ENCODE measurements around the gene TMEM132A.
"Not testable (repeated sequence)": the region's sequence is repeated elsewhere in the genome, so short reads cannot be mapped to it uniquely, and the experiment has no call there.

The TMEM132A gene

DNA sequence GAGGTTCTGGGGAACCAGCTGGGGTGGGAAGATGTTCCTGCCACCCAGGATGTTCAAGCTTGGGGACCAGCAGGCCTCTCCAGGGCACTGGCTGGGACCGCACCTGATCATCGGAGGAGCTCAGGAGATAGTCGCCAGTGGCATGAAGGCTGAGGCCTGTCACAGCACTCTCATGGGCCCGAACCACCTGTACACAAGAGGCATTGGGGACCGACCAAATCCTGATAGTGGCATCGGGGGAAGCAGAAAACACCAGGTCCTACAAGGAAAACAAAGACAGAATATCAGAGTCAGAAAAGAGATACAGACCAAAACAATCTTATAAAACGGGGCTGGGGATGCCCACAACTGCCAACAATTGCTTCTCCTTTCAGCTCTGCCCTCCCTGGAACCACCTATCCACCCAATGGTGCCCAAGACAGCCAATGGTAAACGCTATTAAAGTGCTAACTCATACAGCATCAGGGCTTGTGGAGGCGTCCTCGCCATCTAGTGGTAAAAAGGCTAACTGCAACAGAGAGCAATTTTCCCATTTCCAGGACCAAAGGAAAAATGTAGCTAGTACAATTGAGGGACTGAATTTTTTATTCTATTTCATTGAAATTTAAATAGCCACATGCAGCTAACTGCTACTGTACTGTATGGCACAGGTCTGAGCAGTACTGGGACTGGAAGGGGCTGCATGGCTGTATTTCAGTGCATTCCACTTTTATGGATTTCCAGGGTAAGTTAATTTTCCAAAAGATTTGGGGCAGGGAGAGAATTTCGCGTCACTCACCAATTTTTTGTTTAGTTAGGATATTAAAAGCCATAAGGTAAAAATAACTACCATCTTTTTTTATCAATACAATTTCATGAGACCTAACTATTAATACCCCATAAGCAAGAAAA lies 25.0 kb upstream of the TMEM132A start:
- no peaks in the 10 kb centered on the region for H3K27me3 Mint-ChIP-seq
- H3K9me3 Mint-ChIP-seq (ENCODE audit: low read depth) = no peaks in the 10 kb centered on the region
- H3K4me3 Mint-ChIP-seq = no peak overlapping the region
- peaks cover 8% of the 10 kb centered on the region for H3K36me3 Mint-ChIP-seq
- H3K27ac Mint-ChIP-seq = peak overlapping the region; percentile 58
- H3K4me1 Mint-ChIP-seq (ENCODE audit: low read depth) = peaks cover 16% of the 10 kb centered on the region

DNA sequence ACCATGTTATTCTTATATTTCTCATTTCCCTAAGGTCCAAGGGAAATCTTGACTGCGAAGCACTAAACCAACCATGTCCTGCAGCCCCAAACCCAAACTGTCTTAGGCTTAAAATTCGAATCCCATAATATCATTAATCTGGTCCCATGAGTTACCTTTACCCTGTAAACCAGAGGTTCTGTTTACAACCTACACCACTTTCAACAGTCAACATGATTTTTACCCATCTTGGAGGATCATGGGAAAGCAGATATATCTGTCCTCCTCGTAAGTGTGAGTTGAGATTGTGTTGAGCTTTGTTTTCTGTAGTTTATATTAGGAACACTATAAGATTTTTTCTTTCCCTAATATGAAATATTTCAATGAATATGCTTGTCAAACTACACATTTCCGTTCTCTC lies 24.3 kb upstream of the TMEM132A start:
- no peak overlapping the region for H3K4me3 Mint-ChIP-seq
- no peak overlapping the region for H3K27ac Mint-ChIP-seq
- peaks cover 22% of the 10 kb centered on the region for H3K4me1 Mint-ChIP-seq (ENCODE audit: low read depth)
- no peaks in the 10 kb centered on the region for H3K27me3 Mint-ChIP-seq
- peaks cover 8% of the 10 kb centered on the region for H3K36me3 Mint-ChIP-seq
- H3K9me3 Mint-ChIP-seq (ENCODE audit: low read depth) = no peaks in the 10 kb centered on the region

DNA sequence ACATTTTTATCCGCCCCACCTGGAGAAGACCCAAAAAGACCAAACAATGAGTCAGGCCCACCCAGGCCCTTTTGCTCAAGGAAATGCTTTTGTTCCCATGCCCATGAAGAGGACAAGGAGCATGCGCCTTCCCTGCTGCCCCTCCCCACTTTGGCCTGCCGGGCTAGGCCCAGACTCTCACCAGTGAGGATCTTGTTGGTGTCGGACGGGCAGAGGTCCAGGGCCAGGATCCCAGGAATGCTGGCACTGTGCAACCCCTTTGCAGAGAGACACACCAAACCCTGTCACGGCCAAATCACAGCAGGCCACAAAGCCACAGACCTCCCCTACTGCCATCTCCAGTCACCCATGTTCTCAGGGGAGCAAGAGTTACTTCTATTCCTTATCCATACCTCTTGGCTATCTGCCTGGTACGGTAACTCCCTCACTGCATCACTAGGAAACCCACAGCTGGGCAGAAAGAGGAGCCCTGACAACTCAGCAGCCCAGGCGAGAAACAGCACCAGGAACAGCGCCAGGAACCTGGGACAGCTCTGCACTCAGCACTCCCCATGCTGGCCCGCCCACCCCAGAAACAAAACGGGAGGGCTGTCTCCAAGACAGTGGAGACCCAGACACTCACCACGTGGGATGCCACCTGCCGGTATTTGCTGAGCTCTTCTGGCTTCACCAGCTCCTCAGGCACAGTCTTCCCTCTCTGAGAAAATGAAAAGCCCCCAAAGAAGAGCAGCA lies 23.4 kb upstream of the TMEM132A start:
- Mint-ChIP-seq H3K4me1 (ENCODE audit: low read depth) (peaks cover 29% of the 10 kb centered on the region), H3K36me3 (peaks cover 14% of the 10 kb centered on the region), H3K27ac (no peak overlapping the region), H3K4me3 (no peak overlapping the region), H3K27me3 (no peaks in the 10 kb centered on the region), H3K9me3 (ENCODE audit: low read depth) (no peaks in the 10 kb centered on the region)

DNA sequence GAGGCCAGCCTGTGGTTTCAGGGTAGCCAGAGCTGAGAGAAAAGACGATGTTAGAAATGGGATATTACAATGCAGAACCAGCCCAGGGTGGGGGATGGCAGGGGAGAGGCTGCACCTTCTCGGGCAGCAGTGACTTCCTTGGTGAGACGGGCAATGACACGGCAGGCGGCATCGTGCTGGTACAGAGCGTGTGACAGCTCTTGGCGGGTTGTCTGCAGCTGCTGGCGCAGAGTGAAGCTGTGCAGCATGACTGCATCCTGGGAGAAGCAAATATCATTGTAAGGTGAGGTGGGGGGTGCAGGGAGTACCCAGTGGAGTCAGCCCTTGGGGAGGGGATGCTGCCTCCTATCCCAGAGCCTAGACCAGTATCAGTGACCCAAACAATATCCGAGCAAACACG lies 21.6 kb upstream of the TMEM132A start:
- Mint-ChIP-seq H3K4me3 (peak overlapping the region; percentile 35), H3K36me3 (peaks cover 14% of the 10 kb centered on the region), H3K4me1 (ENCODE audit: low read depth) (peaks cover 37% of the 10 kb centered on the region), H3K27ac (peak overlapping the region; percentile 77), H3K9me3 (ENCODE audit: low read depth) (no peaks in the 10 kb centered on the region), H3K27me3 (no peaks in the 10 kb centered on the region)

DNA sequence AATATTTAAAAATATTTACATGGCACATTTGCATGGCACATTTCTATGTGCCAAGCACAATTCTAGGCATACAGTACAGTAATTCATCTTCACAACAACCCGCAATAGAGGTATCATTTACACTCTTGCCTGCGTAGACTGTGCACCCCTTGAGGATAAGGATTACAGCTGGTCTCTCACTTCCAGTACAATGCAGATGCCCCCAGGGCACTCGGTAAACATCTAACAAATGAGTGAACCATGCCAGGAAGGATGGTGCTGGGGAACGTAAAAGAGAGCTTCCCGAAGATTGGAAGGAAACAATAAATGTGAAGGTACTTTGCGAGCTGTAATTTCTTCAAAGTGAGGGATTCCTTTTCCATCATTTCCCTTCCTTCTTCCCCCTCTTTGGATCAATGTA lies 19.2 kb upstream of the TMEM132A start:
- H3K27ac Mint-ChIP-seq = peak overlapping the region; percentile 94
- peak overlapping the region; percentile 91 for H3K4me3 Mint-ChIP-seq
- no peaks in the 10 kb centered on the region for H3K9me3 Mint-ChIP-seq (ENCODE audit: low read depth)
- H3K36me3 Mint-ChIP-seq = peaks cover 13% of the 10 kb centered on the region
- no peaks in the 10 kb centered on the region for H3K27me3 Mint-ChIP-seq
- H3K4me1 Mint-ChIP-seq (ENCODE audit: low read depth) = peaks cover 36% of the 10 kb centered on the region

DNA sequence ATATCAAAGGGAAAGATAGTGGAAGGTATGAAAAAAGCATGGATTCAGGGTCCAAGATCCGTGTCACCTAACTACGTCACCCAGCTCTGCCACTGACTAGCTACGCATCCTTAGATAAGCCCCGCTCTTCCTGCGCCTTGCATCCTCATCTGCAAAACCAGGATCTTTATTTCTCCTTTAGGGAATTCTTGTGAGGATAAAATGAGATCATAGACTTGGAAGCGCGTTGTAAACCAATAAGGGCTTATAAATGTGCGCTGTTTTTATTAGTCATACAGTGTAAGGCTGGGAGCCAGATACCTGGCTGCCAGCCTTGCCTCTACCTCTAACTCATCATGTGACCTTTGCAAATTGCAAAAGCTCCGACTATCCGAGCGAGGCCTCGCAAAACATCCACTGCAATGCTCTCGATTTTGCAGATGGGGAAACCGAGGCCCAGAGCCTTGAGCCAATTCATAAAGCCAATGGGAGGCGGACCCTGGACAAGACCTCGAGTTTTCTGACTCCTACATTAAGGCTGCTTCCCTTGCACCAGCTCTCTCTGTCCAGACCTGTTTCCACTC lies 18.6 kb upstream of the TMEM132A start:
- no peaks in the 10 kb centered on the region for H3K27me3 Mint-ChIP-seq
- peak overlapping the region; percentile 91 for H3K4me3 Mint-ChIP-seq
- peak overlapping the region; percentile 94 for H3K27ac Mint-ChIP-seq
- peaks cover 13% of the 10 kb centered on the region for H3K36me3 Mint-ChIP-seq
- H3K9me3 Mint-ChIP-seq (ENCODE audit: low read depth) = no peaks in the 10 kb centered on the region
- peaks cover 41% of the 10 kb centered on the region for H3K4me1 Mint-ChIP-seq (ENCODE audit: low read depth)

DNA sequence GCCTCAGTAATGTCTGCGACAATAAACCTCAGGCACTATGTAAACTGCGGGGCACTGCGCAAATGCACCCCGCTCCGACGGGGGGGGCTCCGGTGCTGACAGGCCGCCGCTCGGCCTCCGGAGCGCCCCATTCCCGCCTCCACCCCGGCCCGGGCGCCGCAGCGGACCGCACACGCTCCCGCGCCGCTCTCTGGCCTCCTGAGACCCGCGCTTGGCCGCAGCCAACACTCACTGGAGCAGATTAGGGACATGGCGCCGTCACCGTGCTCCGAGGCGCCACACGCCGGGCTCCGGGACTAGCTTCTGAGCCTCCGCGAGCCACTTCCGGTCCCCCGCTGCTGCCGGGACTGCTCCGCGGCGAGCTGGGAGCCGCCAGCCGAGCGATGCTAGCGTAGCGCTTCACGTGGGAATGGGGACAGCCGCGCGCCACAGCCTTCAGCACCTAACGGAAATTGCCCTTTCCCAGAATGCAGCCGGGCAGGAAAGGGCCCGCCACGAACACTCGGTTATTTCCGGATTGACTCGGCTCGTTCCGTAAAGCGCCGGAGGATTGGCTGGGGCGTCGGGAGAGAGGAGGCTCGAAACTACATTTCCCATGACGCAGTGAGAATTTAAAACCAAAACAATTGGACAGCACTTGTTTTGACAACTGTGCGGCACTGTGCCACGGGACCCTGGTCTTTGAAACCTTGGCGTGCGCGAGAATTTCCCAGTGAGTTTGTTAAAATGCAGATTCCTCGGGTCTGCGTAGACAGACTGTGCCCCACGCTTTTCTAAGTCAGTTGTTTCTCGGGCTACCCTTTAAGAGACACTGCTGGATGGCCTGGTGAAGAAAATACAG lies 17.9 kb upstream of the TMEM132A start, which contains the start of gene PRPF19:
TSS of gene PRPF19 (minus strand) at position 454 of the 841 bp plus-strand sequence. CDS start at position 251, 203 bp downstream.
- Mint-ChIP-seq H3K9me3 (ENCODE audit: low read depth) (no peaks in the 10 kb centered on the region), H3K36me3 (peaks cover 13% of the 10 kb centered on the region), H3K4me1 (ENCODE audit: low read depth) (peaks cover 49% of the 10 kb centered on the region), H3K27me3 (no peaks in the 10 kb centered on the region), H3K4me3 (peak within 1 kb of the TSS; percentile 91), H3K27ac (peak within 1 kb of the TSS; percentile 98)

DNA sequence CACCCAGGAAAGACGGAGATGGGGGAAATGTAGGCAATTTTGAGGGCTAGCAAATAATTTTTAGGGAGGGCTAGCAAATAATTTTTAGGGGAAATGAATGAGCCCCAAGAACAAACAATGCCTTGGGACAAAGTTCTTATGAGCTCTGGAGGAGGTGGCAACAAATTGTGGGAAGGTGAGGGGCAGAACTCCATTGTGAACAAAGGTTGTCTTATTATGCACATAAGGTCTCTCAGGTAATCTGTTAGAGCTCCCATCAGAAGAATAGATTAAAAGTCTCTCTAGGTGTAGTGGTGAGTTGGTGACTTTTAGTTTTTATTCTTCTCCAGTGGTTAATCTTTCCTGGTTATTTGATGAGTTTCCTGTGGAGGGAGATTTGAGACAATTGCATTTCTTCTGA lies 15.5 kb upstream of the TMEM132A start:
- Mint-ChIP-seq H3K27me3 (no peaks in the 10 kb centered on the region), H3K4me3 (no peak overlapping the region), H3K27ac (peak overlapping the region; percentile 16), H3K4me1 (ENCODE audit: low read depth) (peaks cover 64% of the 10 kb centered on the region), H3K36me3 (peaks cover 10% of the 10 kb centered on the region), H3K9me3 (ENCODE audit: low read depth) (no peaks in the 10 kb centered on the region)

DNA sequence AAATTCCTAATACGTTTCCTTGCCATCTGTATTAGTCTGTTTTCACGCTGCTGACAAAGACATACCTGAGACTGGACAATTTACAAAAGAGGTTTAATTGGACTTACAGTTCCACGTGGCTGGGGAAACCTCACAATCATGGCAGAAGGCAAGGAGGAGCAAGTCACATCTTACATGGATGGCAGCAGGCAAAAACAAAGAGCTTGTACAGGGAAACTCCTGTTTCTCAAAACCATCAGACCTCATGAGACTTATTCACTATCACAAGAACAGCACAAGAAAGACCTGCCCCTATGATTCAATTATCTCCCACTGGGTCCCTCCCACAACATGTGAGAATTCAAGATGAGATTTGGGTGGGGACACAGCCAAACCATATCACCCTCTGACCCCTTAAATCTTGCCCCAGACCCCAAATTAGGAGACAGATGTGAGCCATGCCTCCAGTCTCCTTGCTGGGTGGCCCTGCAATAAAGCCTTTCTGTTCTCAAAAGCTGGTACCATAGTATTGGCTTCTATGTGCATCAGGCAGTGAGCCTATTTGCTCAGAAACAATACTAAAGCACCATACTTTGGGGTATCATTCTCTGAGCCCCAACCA lies 14.5 kb upstream of the TMEM132A start:
- H3K27me3 Mint-ChIP-seq; H3K4me3 Mint-ChIP-seq; H3K9me3 Mint-ChIP-seq (ENCODE audit: low read depth); H3K36me3 Mint-ChIP-seq: not testable (repeated sequence)
- Mint-ChIP-seq H3K4me1 (ENCODE audit: low read depth) (peaks cover 55% of the 10 kb centered on the region), H3K27ac (peak overlapping the region; percentile 46)

DNA sequence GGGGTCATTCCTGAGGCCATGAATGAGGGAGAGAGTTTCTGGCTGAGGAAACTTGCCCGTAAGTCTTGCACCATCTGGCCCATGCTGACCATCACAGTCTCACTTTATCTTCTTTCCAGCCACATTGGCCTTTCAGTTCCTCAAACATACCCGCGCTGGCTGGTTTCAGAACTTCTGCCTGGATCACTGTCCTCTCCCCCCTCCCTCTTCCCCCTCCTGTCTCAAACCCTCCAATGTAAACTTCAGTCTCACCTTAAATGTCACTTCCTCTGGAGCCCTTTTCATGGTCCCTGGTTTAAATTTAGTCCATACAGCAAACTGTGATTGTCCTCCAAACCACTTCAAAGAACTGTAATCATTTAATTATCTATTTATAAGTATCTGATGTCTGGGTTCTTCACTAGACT lies 14.0 kb upstream of the TMEM132A start:
- no peak overlapping the region for H3K4me3 Mint-ChIP-seq
- H3K9me3 Mint-ChIP-seq (ENCODE audit: low read depth) = no peaks in the 10 kb centered on the region
- peaks cover 56% of the 10 kb centered on the region for H3K4me1 Mint-ChIP-seq (ENCODE audit: low read depth)
- no peak overlapping the region for H3K27ac Mint-ChIP-seq
- no peaks in the 10 kb centered on the region for H3K27me3 Mint-ChIP-seq
- H3K36me3 Mint-ChIP-seq = peaks cover 5% of the 10 kb centered on the region

DNA sequence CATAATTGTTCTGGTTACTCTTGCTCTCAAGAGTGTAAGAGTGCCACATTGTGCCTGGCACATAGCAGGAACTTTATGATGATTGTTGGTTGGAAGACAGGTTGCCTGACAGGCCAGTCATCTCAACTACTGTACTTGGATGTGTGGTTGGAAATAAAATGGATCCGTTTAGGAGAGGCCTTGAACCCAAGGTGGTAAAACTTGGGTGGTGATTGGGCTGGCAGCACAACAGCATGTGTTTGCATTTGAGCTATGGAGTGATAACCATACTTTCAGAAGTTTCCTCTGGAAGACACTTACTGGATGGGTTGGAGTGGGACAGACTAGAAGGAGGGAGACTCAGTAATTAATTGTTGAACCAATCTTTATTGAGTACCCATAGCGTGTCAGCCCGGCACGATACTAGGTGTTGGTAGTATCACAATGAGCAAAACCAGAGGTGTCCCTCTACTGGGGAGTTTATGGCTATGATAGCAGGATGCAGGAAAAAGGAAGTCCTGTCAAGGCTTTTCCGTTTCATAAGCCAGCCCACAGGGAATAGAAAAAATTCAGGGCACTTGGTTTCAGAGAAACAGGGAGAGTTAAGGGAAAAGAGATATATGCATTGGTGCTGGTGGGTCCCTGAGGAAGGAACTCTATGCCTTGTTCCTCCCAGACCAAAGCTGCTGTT lies 13.4 kb upstream of the TMEM132A start:
- H3K27me3 Mint-ChIP-seq = no peaks in the 10 kb centered on the region
- no peak overlapping the region for H3K4me3 Mint-ChIP-seq
- H3K27ac Mint-ChIP-seq = no peak overlapping the region
- no peaks in the 10 kb centered on the region for H3K9me3 Mint-ChIP-seq (ENCODE audit: low read depth)
- peaks cover 4% of the 10 kb centered on the region for H3K36me3 Mint-ChIP-seq
- H3K4me1 Mint-ChIP-seq (ENCODE audit: low read depth) = peaks cover 59% of the 10 kb centered on the region

DNA sequence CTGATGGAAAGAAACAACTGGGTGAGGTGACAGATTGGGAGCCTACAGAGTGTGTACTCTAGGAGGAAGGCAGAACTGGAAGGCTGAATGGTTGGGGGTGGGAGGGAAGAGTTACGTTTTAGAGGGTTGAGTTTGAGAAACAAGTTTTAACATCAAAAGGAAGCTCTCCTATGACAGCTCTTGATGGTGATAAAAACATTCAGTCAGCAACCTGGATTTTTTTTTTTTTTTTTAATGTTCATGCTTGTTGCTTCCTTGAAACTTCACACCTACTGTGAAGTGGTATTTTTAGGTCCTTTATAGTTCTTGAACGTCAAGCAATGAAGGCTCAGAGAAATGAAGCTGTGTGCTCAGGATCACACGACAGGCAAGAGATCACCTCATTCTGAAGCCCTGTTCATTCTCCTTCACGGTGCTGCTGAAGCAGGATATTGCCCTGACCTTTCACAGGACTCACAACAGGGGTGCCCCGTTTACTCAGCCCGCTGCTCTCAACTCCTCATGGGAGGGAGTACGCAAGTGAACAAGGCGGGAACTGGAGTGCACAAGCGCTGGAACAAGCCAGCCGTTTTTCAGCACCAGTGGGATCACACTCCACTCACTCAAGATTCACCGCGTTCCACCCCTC lies 11.9 kb upstream of the TMEM132A start:
- peaks cover 6% of the 10 kb centered on the region for H3K36me3 Mint-ChIP-seq
- H3K27ac Mint-ChIP-seq = peak overlapping the region; percentile 99
- peak overlapping the region; percentile 62 for H3K4me3 Mint-ChIP-seq
- peaks cover 64% of the 10 kb centered on the region for H3K4me1 Mint-ChIP-seq (ENCODE audit: low read depth)
- H3K27me3 Mint-ChIP-seq = no peaks in the 10 kb centered on the region
- no peaks in the 10 kb centered on the region for H3K9me3 Mint-ChIP-seq (ENCODE audit: low read depth)

DNA sequence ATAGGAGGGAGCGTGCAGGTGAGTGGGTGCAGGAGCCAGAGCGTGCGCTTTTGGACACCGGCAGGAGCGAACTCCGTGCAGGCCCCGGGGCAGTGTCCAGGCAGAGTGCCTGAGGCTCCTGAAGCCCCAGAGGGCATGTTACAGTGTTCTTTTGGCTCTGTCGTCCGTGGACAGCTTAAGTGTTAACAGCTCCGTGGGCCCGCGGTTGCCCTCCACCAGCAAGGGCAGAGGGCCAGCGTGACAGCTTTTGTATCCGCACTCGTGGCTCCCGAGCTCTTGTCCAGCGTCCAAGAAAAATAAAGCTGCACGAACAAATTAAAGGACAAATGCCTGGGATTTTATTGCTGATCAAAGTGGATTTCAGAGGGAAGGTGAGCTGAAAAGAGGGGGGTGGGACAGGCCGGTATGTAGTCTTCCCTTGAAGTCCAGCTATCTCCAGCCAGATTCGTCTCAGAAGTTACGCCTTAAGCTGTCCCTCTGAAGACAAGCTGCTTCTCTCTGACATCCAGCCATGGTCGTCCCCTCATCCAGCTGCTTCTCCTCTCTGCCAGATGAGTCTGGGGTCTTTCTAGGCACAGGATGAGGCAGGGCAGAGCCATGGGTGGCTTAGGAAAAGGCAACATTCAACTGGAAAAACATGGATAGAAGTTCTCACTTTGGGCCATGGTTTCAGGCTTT lies 11.3 kb upstream of the TMEM132A start:
- Mint-ChIP-seq H3K27ac (peak overlapping the region; percentile 99), H3K27me3 (no peaks in the 10 kb centered on the region)

More for the DNA sequence above, 11.3 kb upstream of the TMEM132A start:
- Mint-ChIP-seq H3K4me3 (peak overlapping the region; percentile 99), H3K4me1 (ENCODE audit: low read depth) (peaks cover 63% of the 10 kb centered on the region), H3K9me3 (ENCODE audit: low read depth) (no peaks in the 10 kb centered on the region), H3K36me3 (peaks cover 6% of the 10 kb centered on the region)
